Endothelial cell of umbilical vein (primary cell): Measurements from ENCODE around the gene PRPF39. TPM values are rescaled to one million over a fixed set of nuclear protein-coding genes. Genes with fewer than 3 reads are reported as not detected.
A peak's percentile ranks its signal among the peaks of the same experiment; 100 is the strongest.

ENCODE experiments used
- BruUV-seq: library from RNA; stranded (reverse); fragments of 400-500 nt; replicated peaks from 2 replicates; lab custom pipeline; 2021; lab: Mats Ljungman, UMichigan
- CTCF ChIA-PET: fragments of 300-600, 350-600 bp; sonication (Branson Sonifier 250); formaldehyde crosslinking; loops from one replicate; lab custom pipeline; 2021; ENCODE audit warnings: antibody characterized with exemption, inconsistent platforms; lab: Charles Lee
- POLR2A ChIA-PET: fragments of 300-600, 350-600 bp; sonication (Branson Sonifier 250); formaldehyde crosslinking; loops from one replicate; lab custom pipeline; 2021; ENCODE audit warnings: antibody characterized with exemption, inconsistent platforms; lab: Charles Lee
- DNase-seq: peaks from one replicate; pipeline ENCODE4 v3.0.0-alpha.2; 2011; ENCODE audit warnings: low read depth, low spot score
- FAIRE-seq: peaks from 2 replicates; lab custom pipeline; 2011; peaks lifted over from hg19 to GRCh38; lab: Jason Lieb, UNC
- H2AFZ ChIP-seq: 2 replicates; pipeline ENCODE4 v1.6.0; 2012; ENCODE audit warnings: low read depth, low read length, control low read depth, inconsistent platforms
- H3K27ac ChIP-seq: 2 replicates; pipeline ENCODE4 v1.5.1; 2011; ENCODE audit warnings: low read depth, mild to moderate bottlenecking, control low read depth, low read length, moderate library complexity; ENCODE audit not compliant: insufficient read depth
- H3K27me3 ChIP-seq, 2 experiments: 2 replicates each; pipeline versions ENCODE4 v1.6.0 to v1.6.1; 2011; ENCODE audit warnings: low read length in 2 of 2, mixed read lengths in 1 of 2; ENCODE audit not compliant: control insufficient read depth in 2 of 2, insufficient read depth in 2 of 2
- H3K36me3 ChIP-seq, 2 experiments: 2 replicates in 1 of 2; 3 replicates in 1 of 2; pipeline ENCODE4 v1.5.1; 2011; ENCODE audit warnings: low read length in 2 of 2, mild to moderate bottlenecking in 1 of 2, moderate library complexity in 1 of 2; ENCODE audit not compliant: control insufficient read depth in 2 of 2, insufficient read depth in 2 of 2; ENCODE audit errors: extremely low read depth in 1 of 2
- H3K4me1 ChIP-seq: 3 replicates; pipeline ENCODE4 v1.5.1; 2011; ENCODE audit warnings: mild to moderate bottlenecking, low read length; ENCODE audit not compliant: control insufficient read depth, insufficient read depth; ENCODE audit errors: extremely low read depth
- H3K4me2 ChIP-seq: 2 replicates; pipeline ENCODE4 v1.6.1; 2011; ENCODE audit warnings: low read length, control low read depth, mixed read lengths; ENCODE audit not compliant: insufficient read depth
- H3K4me3 ChIP-seq, 3 experiments: fragments of 200-600 bp in 1 of 3; sonication (generic), shearing (Covaris generic) in 1 of 3; replicated peaks in 1 of 3; 2 replicates each; pipeline ENCODE4 v1.5.1; 2011 to 2016; ENCODE audit warnings: control low read depth in 3 of 3, low read length in 3 of 3, mild to moderate bottlenecking in 2 of 3, inconsistent platforms in 1 of 3, low read depth in 1 of 3, moderate library complexity in 1 of 3; ENCODE audit not compliant: insufficient read depth in 1 of 3
- H3K79me2 ChIP-seq: 2 replicates; pipeline ENCODE4 v1.6.0; 2012; ENCODE audit warnings: low read length, inconsistent platforms; ENCODE audit not compliant: control insufficient read depth, insufficient read depth
- H3K9ac ChIP-seq: replicated peaks from 2 replicates; pipeline ENCODE3; 2011; ENCODE audit warnings: low read length, control low read depth; ENCODE audit not compliant: insufficient read depth; ENCODE audit errors: extremely low read depth
- H3K9me1 ChIP-seq: replicated peaks from 3 replicates; pipeline ENCODE4 v1.6.0; 2011; ENCODE audit warnings: mild to moderate bottlenecking, low read length; ENCODE audit not compliant: control insufficient read depth, insufficient read depth; ENCODE audit errors: extremely low read depth
- H3K9me3 ChIP-seq: replicated peaks from 2 replicates; pipeline ENCODE4 v1.5.1; 2012; ENCODE audit warnings: low read length, inconsistent platforms; ENCODE audit not compliant: control insufficient read depth, insufficient read depth
- H4K20me1 ChIP-seq: replicated peaks from 2 replicates; pipeline ENCODE3; 2011; ENCODE audit warnings: mild to moderate bottlenecking, low read length; ENCODE audit not compliant: control insufficient read depth, insufficient read depth; ENCODE audit errors: extremely low read depth
- GATA2 ChIP-seq: IDR thresholded peaks from 2 replicates; pipeline ENCODE4 v1.7.0; 2011; ENCODE audit warnings: low read depth, mild to moderate bottlenecking, moderate library complexity, mixed read lengths, low read length; ENCODE audit not compliant: insufficient read length, insufficient read depth
- JUN ChIP-seq: IDR thresholded peaks from 2 replicates; pipeline ENCODE4 v1.6.1; 2011; ENCODE audit warnings: borderline replicate concordance, low read depth; ENCODE audit not compliant: insufficient read length, insufficient read depth
- POLR2A ChIP-seq: IDR thresholded peaks from 2 replicates; pipeline ENCODE4 v1.6.1; 2012; ENCODE audit warnings: low read depth, mild to moderate bottlenecking, control low read depth, low read length
- POLR2AphosphoS5 ChIP-seq: IDR thresholded peaks from 2 replicates; pipeline ENCODE4 v1.6.1; 2012; ENCODE audit warnings: low read depth, mild to moderate bottlenecking, control low read depth, low read length, moderate library complexity; ENCODE audit not compliant: insufficient read depth
- dilution Hi-C: fragments of 300-500 bp; cut with MboI; formaldehyde crosslinking; loops from one replicate; pipeline ENCODE4 v1.15.0; 2019; ENCODE audit warnings: low sequenced_read_pairs; ENCODE audit not compliant: extremely low pct_ligation_motif_present
- intact Hi-C: fragments of 100-400 bp; cut with micrococcal nuclease; formaldehyde crosslinking; loops from one replicate; pipeline ENCODE4 v1.10.0; 2022
- polyA plus RNA-seq, 4 experiments: library from polyadenylated mRNA; depleted of rRNA in 3 of 4; stranded (reverse) in 3 of 4; unstranded in 1 of 4; fragments of >200 nt; gene quantifications; 2 replicates each; pipeline versions ENCODE4 v1.2.1 to v1.2.3, GENCODE V29; 2011 to 2012; ENCODE audit warnings: missing spikeins in 1 of 4
- total RNA-seq: library from RNA; stranded (reverse); gene quantifications from 2 replicates; pipeline ENCODE4 v1.2.3, GENCODE V29; 2021
- TF ChIP-seq, protein P1 (sequence below), 2 donors: IDR thresholded peaks; 1 replicate in 1 of 2; 2 replicates in 1 of 2; pipeline ENCODE4 v1.5.1; 2011; ENCODE audit warnings: low read length in 2 of 2, mild to moderate bottlenecking in 2 of 2, moderate library complexity in 2 of 2, control low read depth in 1 of 2, inconsistent platforms in 1 of 2, low read depth in 1 of 2; ENCODE audit not compliant: insufficient read depth in 1 of 2; ENCODE audit errors: extremely low read depth in 1 of 2

Gene PRPF39
- total and polyA plus RNA-seq, 2 donors (not counting 3 experiments of a cell fraction or from before 2014, with no cell fraction given) = 24.8 to 44.4 TPM

DNA sequence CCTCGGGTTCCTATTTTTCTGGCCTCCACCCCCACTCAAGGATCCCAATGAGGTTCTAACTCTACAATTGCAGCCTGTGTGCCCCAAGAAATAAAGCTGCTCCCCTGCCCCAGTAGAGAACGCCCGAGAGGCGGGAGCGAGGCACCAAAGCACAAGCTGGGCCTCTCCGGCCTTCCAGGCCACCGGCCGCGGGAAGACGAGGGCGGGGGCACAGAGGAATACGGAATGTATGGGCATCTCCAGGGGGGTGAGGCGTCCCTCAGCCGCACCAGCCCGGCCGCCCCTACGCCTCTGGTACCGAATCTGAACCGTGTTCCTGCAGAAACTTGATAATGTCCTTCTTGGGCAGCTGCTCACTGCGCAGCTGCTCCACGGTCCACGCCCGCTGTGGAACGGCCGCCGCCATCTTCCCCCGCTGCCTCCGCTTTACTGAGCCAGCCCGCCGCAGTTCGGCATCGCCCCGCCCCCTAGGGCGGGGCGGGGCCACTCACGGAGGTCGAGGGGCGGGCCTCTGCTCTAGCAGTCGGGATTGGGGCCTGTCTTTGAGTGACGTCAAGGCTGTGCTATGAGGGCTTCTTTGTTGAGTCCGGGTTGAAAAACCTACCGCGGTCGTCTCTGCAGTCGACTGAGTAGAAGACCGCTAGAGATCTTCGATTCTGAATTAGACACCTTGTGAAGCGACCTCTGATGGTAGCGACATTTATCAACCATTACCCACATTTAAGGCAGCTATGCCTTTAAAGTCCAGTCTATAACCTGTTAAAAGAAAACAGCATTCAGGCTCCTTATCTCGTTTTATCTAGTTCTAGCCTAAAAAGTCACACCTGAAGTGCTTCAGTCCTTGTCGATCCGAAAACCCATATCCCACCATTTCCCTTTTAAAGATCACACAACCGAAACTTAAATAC is 50.4 kb downstream of the PRPF39 start, which contains the start of gene FKBP3:
Gene FKBP3 (minus strand): TSS at position 431 of the 908 bp plus-strand sequence. CDS start 25 bp downstream, at position 406.
- FAIRE-seq = peak; percentile 90
- BruUV-seq = TSS peak; percentile 29
- POLR2A ChIA-PET = interaction anchor here (1.1 kb wide), 1 partner anchor 21 kb away, joined by 4 read pairs; no protein-coding TSS in a partner anchor

More for the DNA sequence above, 50.4 kb downstream of the PRPF39 start, which contains the start of gene FKBP3:
- peak within 1 kb of the TSS; percentile 99 for H3K4me2 ChIP-seq
- DNase-seq = peak; percentile 97
- H2AFZ ChIP-seq = peak within 1 kb of the TSS; percentile 69
- H3K4me1 ChIP-seq = peaks cover 20% of the 10 kb centered on the region
- CTCF ChIA-PET = interaction anchor here (0.8 to 5.6 kb wide), 8 partner anchors 21 to 220 kb away, joined by 3 to 34 read pairs (median 4); partner anchors contain the start of genes KLHL28 and MIS18BP1
- no peaks in the 10 kb centered on the region for H3K9me3 ChIP-seq
- peak within 1 kb of the TSS; percentile 94 for H3K9ac ChIP-seq
- H4K20me1 ChIP-seq = peaks cover 5% of the 10 kb centered on the region
- no peaks in the 10 kb centered on the region for H3K27me3 ChIP-seq
- intact Hi-C loops = loop anchor here (1.0 to 2.0 kb wide), 7 partner anchors 22 to 237 kb away; partner anchors contain the start of genes MIS18BP1, PRPF39 and TOGARAM1
- peak; percentile 88 for TF ChIP-seq POLR2A
- TF ChIP-seq, protein P1, sequence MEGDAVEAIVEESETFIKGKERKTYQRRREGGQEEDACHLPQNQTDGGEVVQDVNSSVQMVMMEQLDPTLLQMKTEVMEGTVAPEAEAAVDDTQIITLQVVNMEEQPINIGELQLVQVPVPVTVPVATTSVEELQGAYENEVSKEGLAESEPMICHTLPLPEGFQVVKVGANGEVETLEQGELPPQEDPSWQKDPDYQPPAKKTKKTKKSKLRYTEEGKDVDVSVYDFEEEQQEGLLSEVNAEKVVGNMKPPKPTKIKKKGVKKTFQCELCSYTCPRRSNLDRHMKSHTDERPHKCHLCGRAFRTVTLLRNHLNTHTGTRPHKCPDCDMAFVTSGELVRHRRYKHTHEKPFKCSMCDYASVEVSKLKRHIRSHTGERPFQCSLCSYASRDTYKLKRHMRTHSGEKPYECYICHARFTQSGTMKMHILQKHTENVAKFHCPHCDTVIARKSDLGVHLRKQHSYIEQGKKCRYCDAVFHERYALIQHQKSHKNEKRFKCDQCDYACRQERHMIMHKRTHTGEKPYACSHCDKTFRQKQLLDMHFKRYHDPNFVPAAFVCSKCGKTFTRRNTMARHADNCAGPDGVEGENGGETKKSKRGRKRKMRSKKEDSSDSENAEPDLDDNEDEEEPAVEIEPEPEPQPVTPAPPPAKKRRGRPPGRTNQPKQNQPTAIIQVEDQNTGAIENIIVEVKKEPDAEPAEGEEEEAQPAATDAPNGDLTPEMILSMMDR (IDR thresholded peaks at IDR 0.05; ENCODE audit: extremely low read depth in 1 of 2, insufficient read depth in 1 of 2, low read depth in 1 of 2, low read length in 2 of 2) = peak in 1 of 2 donors; percentile 10
- TF ChIP-seq GATA2 = no peak
- peak; percentile 92 for TF ChIP-seq POLR2AphosphoS5
- TF ChIP-seq JUN = no peak
- peak within 1 kb of the TSS; percentile 61 for H3K27ac ChIP-seq
- dilution Hi-C loops = no loop called here
- no peaks in the 10 kb centered on the region for H3K9me1 ChIP-seq
- H3K4me3 ChIP-seq = peak within 1 kb of the TSS; percentile 78 to 90 (median 84)
- H3K36me3 ChIP-seq = peaks cover 0 to 1% of the 10 kb centered on the region in 2 experiments
- H3K79me2 ChIP-seq = peaks cover 64% of the 10 kb centered on the region
